OCI-LY7 (cell line): ENCODE results near the gene PHACTR1.

Experiments used
- CTCF ChIP-seq: fragments of 200-600 bp; sonication (generic); conservative IDR thresholded peaks from 2 replicates; pipeline ENCODE4 v1.5.1; 2014; ENCODE audit warnings: mild to moderate bottlenecking, antibody characterized with exemption, low read length, moderate library complexity, mixed read lengths
- EZH2phosphoT487 ChIP-seq: fragments of 200-600 bp; sonication (generic); IDR thresholded peaks from 2 replicates; pipeline ENCODE4 v1.6.1; 2018; ENCODE audit warnings: low read depth, borderline replicate concordance, mild to moderate bottlenecking, mixed run types, antibody characterized with exemption, low read length, moderate library complexity, mixed read lengths

GRCh38 chr6:12896208-12896733 is 179.7 kb downstream of the PHACTR1 start:
- TF ChIP-seq CTCF (no peak), EZH2phosphoT487 (no peak)
